ENCODE results near the gene RYR2.

Gene RYR2

GRCh38 chr1:237751090-237751489, 709.1 kb downstream of the RYR2 start:
- no peak for DNase-seq

DNA sequence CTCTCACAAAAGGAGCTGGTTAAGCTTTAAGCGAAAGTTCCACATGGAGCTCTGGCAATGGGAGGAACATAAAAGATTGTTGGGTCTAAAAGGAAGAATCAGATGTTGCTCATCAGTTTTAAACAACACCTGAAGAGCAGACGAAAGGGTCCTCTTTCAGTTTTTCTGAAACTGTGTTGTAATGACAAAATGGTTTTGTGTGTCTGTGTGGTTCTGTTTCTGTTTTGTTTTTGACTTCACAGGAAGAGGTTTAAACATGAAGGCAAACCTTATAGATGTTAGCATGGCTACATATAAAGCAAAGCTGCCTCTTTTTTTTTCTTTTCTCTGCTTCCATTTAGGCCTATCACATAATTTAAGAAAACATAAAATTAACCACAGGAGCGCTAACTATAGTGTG, 712.6 kb downstream of the RYR2 start:
- DNase-seq: no peak

DNA sequence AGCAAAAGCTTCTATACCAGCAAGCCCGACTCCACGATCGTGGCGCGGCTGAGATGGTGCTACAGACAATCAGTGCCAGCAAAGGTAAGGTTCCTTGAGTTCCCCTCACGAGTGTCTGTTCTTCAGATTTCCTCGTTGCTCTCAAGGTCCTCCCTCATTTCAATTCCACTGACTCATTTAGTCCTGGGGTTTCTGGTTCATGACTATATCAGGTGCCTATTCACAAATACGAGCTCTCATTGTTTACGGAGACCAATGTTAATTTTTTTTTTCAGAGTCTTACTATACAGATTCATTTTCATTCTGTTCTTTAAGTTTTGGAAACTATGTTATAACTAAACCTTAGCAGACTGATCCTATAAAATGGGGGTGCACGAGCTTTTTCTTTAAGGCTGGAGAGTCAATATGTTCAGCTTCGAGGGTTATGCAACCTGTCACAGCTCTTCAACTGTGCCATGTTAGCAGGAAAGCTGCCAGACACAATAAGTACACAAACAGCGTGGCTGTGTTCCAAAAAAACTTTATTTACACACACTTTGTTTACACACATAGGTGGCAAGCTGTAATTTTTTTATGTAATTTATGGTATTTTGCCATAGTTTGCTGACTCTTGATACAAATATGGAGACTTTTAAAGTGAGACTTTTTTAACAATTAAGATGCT, 714.5 kb downstream of the RYR2 start:
- DNase-seq: no peak

DNA sequence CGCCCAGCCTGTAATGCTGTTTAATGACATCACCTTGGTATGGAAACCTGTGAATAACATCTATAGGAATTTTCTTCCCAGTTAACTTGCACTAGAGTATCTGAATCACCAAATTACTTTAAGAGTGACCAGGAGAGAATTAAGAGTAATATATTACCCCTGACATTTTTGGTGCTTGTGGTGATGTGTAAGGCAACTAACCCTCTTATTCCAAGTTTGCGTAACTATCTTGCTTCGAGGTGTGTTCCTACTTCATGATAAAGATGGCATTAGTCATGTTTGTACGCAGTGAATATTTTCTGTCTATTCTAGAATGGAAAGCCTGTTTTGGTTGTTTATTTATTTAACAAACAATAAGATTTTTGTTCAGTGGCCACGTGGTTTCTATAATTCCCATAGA, 717.4 kb downstream of the RYR2 start:
- no peak for DNase-seq

DNA sequence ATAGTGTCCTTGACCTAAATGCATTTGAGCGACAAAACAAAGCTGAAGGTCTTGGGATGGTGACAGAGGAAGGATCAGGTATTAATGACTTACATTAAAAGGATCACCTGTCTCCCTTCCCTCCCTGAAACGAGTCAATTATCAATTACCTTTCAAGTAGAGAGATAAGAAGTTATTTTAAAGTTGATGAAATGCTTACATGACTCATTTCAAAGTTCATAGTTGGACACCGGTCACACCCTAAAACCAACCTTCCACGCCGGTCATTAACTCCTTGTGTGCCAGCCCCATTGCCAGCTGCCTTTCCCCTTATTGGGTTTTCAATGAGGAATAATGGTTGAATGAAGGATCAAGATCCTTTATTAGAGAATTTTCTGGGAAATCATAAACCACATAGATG, 719.0 kb downstream of the RYR2 start:
- DNase-seq: no peak

GRCh38 chr1:237763137-237763536, 721.2 kb downstream of the RYR2 start:
- no peak for DNase-seq

DNA sequence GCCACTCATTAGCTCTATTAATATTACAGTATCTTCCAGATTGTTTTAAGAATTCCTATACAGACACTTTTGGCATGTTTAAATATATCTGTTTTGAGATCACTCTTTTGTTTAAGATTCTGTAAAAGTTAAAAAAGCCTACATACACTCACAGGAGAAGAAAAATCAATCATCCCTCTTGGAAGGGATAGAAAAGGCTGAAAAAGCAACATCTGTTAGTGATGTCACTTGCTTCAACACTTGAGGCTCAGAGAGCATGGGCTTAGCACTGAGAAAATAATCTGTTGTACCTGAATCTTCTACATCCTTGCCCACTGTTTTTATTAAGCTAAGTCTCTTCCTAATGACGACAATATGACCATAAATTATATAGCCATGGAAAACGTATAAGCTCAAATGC, 721.8 kb downstream of the RYR2 start:
- no peak for DNase-seq

DNA sequence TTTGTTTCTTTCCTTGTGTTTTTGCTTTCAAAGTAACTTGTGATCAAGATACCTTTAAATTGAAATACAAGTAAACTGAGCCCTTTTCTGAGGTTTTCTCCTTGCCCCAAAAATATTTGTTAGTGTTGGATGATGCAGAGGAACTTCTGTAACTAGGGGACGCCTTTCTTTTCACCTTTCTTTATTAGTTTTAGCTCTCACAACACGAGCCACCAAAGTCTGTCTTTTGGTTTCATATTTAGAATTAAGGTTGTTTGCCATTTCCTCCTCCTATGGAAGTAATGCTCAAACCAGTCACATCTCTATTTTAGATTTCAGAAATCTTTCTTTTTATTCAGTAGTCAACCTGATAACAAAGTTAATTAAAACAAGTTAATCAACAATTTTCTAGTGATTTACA, 727.9 kb downstream of the RYR2 start:
- DNase-seq: no peak

GRCh38 chr1:237772009-237772408, 730.0 kb downstream of the RYR2 start:
- DNase-seq: no peak

- DNase-seq: no peak
Observed at GRCh38 chr1:237774246-237774645, 732.3 kb downstream of the RYR2 start.

GRCh38 chr1:237779356-237779755, 737.4 kb downstream of the RYR2 start:
- peak in 1 of 2 experiments; percentile 2 for DNase-seq

- DNase-seq: no peak
Observed at GRCh38 chr1:237786066-237786719, 744.2 kb downstream of the RYR2 start.

- no peak for DNase-seq
Observed at GRCh38 chr1:237788069-237788468, 746.1 kb downstream of the RYR2 start.

DNA sequence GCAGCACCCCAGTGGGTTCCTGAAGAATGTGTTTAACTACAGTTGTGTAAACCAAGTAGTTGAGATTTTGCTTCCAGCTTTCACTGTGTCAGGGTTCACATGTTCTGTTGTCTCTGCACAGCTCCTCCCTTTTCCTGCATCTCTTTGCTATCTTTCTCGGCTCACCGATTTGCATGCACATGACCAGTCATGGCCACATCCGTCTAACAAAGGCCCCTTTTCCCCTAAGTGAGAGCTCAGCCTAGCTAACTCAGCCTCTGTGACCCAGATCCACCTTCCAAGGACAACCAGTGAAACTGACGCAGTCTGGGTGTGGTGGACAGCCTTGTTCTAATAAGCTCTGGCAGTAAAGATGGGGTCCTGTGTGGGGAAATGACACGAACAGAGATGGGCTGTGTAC, 747.6 kb downstream of the RYR2 start:
- DNase-seq: peak; percentile 8 to 9

DNA sequence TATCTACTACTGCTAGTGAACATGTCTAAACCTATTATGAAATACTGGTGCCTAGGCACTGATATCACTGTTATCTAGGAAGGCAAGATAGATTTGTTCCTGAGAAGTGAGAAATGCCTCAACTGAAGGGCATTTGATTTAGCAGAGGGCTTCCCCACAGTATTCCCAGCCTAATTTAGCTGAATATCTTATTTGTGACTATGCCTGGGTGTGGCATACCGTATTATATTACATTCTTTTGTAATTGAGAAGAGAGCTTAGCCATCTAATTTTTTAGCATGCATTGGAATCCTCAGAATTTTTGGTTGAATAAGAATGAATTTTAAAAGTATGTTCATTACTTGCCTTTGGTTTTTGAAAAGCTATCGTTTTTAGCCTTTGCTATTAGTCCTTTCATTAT, 749.6 kb downstream of the RYR2 start:
- DNase-seq: no peak

DNA sequence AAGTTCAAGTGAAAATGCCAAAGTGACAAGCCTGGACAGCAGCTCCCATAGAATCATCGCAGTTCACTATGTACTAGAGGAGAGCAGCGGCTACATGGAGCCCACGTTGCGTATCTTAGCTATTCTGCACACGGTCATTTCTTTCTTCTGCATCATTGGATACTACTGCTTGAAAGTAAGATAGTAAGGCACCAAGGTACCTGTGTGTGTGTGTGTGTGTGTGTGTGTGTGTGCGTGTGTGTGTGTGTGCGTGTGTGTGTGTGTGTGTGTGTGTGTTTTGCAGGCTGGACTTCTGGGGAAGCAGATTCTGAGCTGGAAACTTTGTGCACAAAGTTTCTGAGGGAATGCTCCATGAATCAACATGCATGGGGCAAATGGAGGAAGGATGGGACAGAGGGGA, 750.2 kb downstream of the RYR2 start:
- no peak for DNase-seq

- DNase-seq: no peak
Observed at GRCh38 chr1:237792726-237793125, 750.7 kb downstream of the RYR2 start.

DNA sequence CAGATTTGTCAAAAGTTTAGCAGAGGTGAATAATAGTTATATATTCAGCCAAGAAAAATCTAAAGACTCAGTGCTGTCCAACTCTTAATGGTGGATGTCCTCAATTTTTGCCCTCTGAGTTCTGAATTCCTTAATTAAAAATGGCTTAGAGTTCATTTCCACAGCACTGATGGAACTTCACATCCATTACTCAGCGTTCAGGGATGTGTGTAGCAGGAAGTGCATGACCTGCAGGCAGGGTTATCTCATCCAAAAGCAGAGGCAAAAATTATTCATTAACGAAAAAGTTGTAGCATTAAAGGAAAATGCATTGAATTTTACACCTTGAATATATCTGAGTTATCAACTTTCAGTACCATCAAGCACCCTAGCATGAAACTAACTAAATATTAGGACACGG, 752.1 kb downstream of the RYR2 start:
- DNase-seq: no peak

DNA sequence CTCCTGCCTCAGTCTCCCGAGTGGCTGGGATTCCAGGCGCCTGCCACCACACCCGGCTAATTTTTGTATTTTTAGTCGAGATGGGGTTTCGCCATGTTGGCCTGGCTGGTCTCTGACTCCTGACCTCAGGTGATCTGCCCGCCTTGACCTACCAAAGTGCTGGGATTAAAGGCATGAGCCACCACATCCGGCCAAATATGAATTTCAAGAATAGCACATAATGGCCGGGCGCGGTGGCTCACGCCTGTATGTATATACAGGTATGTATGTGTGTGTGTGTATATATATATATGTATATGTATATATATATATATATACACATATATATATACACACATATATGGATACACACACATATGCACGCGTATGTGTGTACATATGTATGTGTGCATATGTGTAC, 753.6 kb downstream of the RYR2 start:
- DNase-seq: no peak

DNA sequence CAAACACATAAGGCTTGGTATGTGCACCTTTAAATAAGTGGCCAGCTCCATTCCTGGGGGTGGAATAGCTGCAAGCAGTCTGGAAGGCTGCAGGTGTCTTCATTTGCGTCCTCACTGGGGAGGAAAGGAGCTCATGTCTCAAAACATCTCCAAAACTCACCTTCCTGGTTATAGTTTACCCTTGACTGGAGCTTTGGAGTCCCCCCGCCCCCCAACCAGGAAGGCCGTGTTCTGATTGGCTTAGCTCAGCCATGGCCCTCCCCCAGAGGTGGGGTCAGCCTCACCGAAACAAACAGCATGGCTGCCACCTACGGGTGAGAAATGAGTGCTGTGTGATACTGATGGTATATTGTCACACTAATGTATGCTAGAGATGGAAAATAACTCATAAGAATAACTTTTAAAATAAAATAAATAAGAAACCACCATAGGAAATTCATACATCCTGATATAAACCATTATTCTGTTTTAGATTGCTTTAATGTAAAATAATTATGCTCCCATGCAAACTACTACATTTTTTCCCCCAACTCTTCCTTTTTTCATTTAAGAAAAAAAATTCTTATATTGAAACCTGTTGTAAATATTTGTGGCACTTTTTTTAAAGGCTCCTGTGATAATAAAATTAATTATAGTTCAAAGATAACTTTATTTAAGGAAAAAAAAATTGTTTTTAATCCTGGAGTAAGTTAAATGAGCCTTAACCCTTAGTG, 757.9 kb downstream of the RYR2 start:
- peak; percentile 59 to 86 for DNase-seq

GRCh38 chr1:237804516-237804915, 762.5 kb downstream of the RYR2 start:
- no peak for DNase-seq

- DNase-seq: no peak
Observed at GRCh38 chr1:237809099-237809498, 767.1 kb downstream of the RYR2 start.

DNA sequence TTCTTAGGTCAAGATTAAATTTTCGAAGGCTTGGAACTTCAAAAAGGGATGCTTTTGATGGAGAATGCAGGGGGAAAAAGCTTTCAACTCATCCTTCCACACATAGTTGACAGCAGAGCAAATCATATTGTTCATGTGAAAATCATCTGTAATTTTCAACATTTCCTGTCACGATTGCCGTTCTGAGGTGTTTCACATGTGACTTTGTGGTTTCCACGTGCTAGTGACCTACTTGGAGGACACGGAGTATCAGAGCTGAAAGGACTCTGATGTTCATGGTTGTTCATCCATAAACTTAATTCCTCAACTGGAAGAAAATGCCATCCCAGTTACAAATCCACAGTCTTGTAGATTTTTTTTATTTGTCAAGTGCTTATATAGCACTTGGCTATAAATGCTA, 769.6 kb downstream of the RYR2 start:
- no peak for DNase-seq

GRCh38 chr1:237812061-237812460, 770.1 kb downstream of the RYR2 start:
- DNase-seq: no peak
